HG03175 (cell line): ENCODE results near the gene PARP9.

Source experiments
- ATAC-seq: cut with Tn5 transposase; IDR thresholded peaks from one replicate; pipeline ENCODE4 v1.9.1; 2021; ENCODE audit warnings: mild to moderate bottlenecking, moderate library complexity; ENCODE audit not compliant: unreplicated experiment

The PARP9 gene

DNA sequence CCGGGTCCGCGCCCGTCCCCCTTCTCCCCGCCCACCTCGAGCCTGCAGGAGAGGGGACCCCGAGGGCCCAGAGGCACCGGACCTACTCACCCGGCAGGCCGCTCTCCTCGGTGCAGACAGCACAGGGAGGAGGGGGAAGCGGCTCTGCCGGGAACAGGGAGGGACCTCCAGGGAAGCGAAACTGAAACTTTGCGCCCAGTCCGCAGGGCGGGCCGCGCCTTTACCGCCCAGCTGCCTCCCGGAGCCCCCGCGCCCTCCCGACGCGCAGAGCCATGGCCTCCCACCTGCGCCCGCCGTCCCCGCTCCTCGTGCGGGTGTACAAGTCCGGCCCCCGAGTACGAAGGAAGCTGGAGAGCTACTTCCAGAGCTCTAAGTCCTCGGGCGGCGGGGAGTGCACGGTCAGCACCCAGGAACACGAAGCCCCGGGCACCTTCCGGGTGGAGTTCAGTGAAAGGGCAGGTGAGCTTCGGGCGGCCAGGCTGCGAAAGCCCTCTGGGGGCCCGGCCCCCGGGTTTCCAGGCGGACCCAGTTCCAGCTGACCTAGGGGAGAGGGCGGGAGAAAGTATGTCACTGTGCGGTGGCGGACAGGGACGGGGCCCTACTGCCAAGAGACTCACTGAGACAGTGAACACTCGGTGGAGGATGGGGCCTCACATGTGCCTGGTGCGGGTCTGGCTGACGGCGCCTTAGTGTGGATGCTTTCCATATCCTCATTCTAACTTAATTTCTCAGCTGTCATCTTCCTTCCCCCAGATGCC is at the start of gene PARP9, which contains the start of gene DTX3L:
Gene PARP9 (minus strand): TSS at position 146 of the 758 bp plus-strand sequence. CDS start 4,680 bp downstream, outside the sequence.
Gene DTX3L (plus strand): TSS at position 184 of the 758 bp plus-strand sequence. CDS start 89 bp downstream, at position 273.
- peak; percentile 78 for ATAC-seq

DNA sequence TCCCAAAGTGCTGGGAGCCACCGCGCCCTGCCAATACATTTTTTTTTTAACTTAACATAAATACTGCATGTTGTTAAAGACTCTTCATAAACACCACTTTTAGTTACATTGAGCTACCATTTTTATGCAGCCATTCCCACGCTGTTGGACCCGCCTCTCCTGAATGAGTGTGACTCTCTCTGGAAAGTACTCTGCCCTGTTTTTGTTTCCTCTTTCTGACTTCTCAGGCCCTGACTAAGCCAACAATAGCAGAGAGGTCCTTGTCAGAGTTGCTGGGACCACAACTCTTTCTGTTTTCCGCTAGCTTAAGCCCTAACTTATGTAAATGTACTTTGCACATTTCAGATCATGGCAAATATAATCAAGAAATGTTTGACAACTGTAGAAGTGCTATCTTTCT is 48.6 kb upstream of the PARP9 start:
- no peak for ATAC-seq

- peak; percentile 96 for ATAC-seq
These were observed 45.9 kb upstream of the PARP9 start for GRCh38 chr3:122609798-122610559.

GRCh38 chr3:122608916-122609315 is 44.8 kb upstream of the PARP9 start:
- no peak for ATAC-seq

GRCh38 chr3:122606330-122606729 is 42.2 kb upstream of the PARP9 start:
- no peak for ATAC-seq

GRCh38 chr3:122603056-122603455 is 39.0 kb upstream of the PARP9 start:
- no peak for ATAC-seq

- ATAC-seq, result no peak
These were observed 38.1 kb upstream of the PARP9 start for GRCh38 chr3:122602011-122602710.

DNA sequence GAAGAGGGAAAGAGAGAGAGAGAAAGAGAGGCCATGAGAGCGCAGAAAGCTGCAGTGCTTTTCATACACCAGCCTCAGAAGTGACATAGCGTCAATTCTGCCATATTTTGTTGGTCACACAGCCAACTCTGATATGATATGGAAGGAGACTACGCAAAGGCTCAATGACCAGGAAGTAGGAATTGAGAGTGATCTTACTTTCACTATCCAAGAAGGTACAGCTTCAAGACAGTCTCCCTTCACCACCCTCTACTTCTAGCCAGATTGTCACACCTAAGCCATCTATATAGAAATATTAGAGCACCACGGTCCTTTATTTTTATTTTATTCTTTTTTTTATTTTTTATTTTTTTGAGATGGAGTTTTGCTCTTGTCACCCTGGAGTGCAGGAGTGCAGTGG is 34.5 kb upstream of the PARP9 start:
- ATAC-seq, result no peak

DNA sequence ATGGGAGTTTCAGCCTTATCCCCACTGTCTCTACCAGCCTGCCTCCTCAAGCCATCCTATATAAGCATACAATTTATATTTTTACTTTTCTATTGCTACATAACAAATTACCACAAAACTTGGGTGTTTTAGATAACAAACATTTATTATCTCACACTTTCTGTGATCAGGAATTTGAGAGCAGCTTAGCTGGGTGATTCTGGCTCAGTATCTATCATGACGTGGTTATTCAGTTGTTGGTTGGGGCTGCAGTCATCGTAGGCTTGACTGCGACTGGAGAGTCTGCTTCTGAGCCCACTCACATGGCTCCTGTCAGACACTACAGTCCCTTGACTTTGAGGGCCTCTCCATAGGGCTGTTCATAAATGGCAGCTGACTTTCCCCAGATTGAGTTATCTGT is 34.1 kb upstream of the PARP9 start:
- no peak for ATAC-seq

- ATAC-seq, result no peak
These were observed 29.9 kb upstream of the PARP9 start for GRCh38 chr3:122594025-122594424.

DNA sequence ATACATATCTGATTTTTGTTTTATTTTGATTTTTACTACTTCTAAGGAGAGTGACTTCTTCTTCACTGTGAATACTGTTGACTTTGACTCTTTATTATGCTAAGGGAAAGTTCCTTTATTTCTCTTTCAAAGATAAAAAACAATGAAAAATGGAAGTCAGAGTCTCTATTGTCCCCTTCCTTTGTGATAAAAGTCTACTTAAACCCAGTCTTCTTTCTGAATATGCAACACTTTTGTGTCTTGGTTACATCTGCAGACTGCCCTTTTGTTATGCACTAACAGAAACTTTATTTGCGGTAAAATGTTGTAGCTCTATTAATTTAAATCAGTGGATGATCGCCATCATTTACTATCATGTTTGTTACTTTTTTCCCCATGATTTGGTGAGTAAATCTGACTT is 26.5 kb upstream of the PARP9 start:
- no peak for ATAC-seq

GRCh38 chr3:122589297-122589696 is 25.2 kb upstream of the PARP9 start:
- ATAC-seq, result peak; percentile 85

DNA sequence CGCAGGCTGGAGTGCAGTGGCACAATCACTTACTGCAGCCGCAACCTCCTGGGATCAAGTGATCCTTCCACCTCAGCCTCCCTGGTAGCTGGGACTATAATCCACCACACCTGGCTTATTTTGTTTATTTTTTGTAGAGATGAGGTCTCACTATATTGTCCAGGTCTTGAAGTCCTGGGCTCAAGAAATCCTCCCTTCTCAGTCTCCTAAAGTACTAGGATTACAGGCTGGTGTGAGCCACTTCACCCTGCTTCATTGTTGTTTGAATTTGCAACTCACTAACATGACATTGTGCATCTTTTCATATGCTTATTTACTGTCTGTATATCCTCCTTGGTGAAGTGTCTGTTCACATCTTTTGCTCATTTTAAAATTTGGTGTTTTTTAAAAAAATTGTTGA is 23.5 kb upstream of the PARP9 start:
- ATAC-seq, result no peak

DNA sequence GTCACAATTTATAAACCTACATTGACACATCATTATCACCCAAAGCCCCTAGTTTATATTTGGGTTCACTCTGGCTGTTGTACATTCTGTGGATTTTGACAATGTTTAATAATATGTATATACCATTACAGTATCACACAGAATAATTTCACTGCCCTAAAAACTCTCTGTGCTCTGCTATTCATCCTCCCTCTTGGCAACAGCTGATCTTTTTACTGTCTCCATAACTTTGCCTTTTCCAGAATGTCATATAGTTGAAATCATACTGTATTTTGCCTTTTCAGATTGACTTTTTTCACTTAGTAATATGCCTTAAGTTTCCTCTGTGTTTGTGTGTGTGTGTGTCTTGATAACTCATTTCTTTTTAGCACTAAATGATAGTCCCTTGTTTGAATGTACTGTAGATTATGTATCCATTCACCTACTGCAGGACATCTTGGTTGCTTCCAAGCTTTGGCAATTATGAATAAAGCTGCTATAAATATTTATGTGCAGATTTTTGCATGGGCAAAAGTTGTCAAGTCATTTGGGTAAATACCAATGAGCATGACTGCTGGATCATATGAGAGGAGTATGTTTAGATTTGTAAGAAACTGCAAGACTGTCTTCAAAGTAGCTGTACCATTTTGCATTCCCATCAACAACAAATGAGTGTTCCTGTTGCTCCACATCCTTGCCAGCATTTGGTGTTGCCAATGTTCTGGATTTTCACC is 22.8 kb upstream of the PARP9 start:
- ATAC-seq, result no peak

DNA sequence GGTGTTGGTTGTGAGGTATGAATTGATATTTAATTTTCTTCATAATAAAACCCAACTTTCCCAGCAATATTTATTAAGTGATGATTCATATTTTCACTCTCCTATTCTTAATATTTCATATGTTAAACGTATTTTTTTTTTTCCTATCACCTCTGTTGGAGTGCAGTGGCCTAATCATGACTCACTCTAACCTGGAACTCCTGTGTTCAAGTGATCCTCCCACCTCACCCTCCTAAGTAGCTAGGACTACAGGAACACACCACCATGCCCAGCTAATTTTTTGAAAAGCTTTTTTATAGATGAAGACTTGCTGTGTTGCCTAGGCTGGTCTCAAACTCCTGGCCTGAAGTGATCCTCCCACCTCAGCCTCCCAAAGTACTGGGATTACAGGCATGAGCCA is 22.0 kb upstream of the PARP9 start:
- ATAC-seq, result no peak

- no peak for ATAC-seq
These were observed 18.3 kb upstream of the PARP9 start for GRCh38 chr3:122582390-122582789.

GRCh38 chr3:122581622-122582021 is 17.5 kb upstream of the PARP9 start:
- ATAC-seq, result no peak

DNA sequence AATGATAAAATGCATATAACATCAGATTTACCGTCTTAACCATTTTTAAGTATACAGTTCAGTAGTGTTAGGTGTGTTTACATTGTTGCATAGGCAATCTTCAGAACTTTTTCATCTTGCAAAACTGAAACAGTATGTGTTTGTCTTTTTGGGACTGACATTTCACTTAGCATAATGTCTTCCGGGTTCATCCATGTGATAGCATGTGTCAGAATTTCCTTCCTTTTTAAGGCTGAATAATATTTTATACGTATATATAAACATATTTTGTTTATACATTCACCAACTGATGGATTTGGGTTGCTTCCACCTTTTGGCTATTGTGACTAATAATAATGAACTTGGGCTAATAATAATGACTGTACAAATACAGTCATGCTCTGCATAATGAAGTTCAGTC is 16.4 kb upstream of the PARP9 start:
- no peak for ATAC-seq

- no peak for ATAC-seq
These were observed 14.1 kb upstream of the PARP9 start for GRCh38 chr3:122578069-122578740.

GRCh38 chr3:122577409-122578031 is 13.4 kb upstream of the PARP9 start, which contains the start of gene PARP15:
TSS of gene PARP15 (plus strand) at chr3:122577650. CDS start at chr3:122577668, 18 bp downstream.
- ATAC-seq, result no peak
